T-helper 2 cell treated with Interferon-gamma antibody and Interleukin-4, amounts not matched to agents 100 ng/mL and 5 ng/mL, for 36 hours (primary cell): Measurements from ENCODE around the gene TTI1. TPM values are rescaled to one million over a fixed set of nuclear protein-coding genes. Genes with fewer than 3 reads are reported as not detected.

Experiments used
- intact Hi-C: fragments of 100-400 bp; cut with micrococcal nuclease; formaldehyde crosslinking; loops from one replicate; pipeline ENCODE4 v1.15.1; 2023
- total RNA-seq: library from RNA; stranded (reverse); gene quantifications from 2 replicates; pipeline ENCODE4 v1.2.3, GENCODE V29; 2022

The TTI1 gene
- total RNA-seq, 1 donor from 2014 or later = 35.1 TPM

- intact Hi-C loops = loop anchor here (5.0 kb wide), 1 partner anchor 427 kb away; no protein-coding TSS in a partner anchor
These were observed 43.5 kb downstream of the TTI1 start for GRCh38 chr20:37989601-37990295.

- intact Hi-C loops = no loop called here
These were observed 44.8 kb downstream of the TTI1 start for GRCh38 chr20:37988306-37988954.

- intact Hi-C loops = no loop called here
These were observed 45.5 kb downstream of the TTI1 start for GRCh38 chr20:37987602-37988290.

GRCh38 chr20:37986873-37987601 lies 46.2 kb downstream of the TTI1 start:
- intact Hi-C loops = no loop called here

- intact Hi-C loops = no loop called here
These were observed 47.0 kb downstream of the TTI1 start for GRCh38 chr20:37986044-37986858.

- intact Hi-C loops = no loop called here
These were observed 49.1 kb downstream of the TTI1 start for GRCh38 chr20:37984018-37984785.

GRCh38 chr20:37983286-37983685 lies 50.0 kb downstream of the TTI1 start:
- intact Hi-C loops = no loop called here

GRCh38 chr20:37981568-37981967 lies 51.7 kb downstream of the TTI1 start:
- intact Hi-C loops = no loop called here

- intact Hi-C loops = no loop called here
These were observed 52.4 kb downstream of the TTI1 start for GRCh38 chr20:37980876-37981275.

GRCh38 chr20:37980383-37980782 lies 52.9 kb downstream of the TTI1 start:
- intact Hi-C loops = no loop called here

GRCh38 chr20:37979021-37979985 lies 54.0 kb downstream of the TTI1 start:
- intact Hi-C loops = no loop called here

GRCh38 chr20:37977786-37978185 lies 55.5 kb downstream of the TTI1 start:
- intact Hi-C loops = no loop called here

GRCh38 chr20:37977338-37977737 lies 55.9 kb downstream of the TTI1 start:
- intact Hi-C loops = no loop called here

- intact Hi-C loops = no loop called here
These were observed 56.4 kb downstream of the TTI1 start for GRCh38 chr20:37976887-37977286.

GRCh38 chr20:37973059-37973910 lies 60.0 kb downstream of the TTI1 start:
- intact Hi-C loops = no loop called here

GRCh38 chr20:37972256-37973058 lies 60.8 kb downstream of the TTI1 start:
- intact Hi-C loops = no loop called here

GRCh38 chr20:37971561-37972127 lies 61.6 kb downstream of the TTI1 start:
- intact Hi-C loops = no loop called here
